Epidermal melanocyte (primary cell): ENCODE data around the gene DOCK3.
A peak's percentile ranks its signal among the peaks of the same experiment; 100 is the strongest.

Experiments
- DNase-seq: peaks from one replicate; pipeline ENCODE4 v3.0.0; 2011; ENCODE audit warnings: low spot score; ENCODE audit not compliant: insufficient read length

Gene DOCK3, protein sequence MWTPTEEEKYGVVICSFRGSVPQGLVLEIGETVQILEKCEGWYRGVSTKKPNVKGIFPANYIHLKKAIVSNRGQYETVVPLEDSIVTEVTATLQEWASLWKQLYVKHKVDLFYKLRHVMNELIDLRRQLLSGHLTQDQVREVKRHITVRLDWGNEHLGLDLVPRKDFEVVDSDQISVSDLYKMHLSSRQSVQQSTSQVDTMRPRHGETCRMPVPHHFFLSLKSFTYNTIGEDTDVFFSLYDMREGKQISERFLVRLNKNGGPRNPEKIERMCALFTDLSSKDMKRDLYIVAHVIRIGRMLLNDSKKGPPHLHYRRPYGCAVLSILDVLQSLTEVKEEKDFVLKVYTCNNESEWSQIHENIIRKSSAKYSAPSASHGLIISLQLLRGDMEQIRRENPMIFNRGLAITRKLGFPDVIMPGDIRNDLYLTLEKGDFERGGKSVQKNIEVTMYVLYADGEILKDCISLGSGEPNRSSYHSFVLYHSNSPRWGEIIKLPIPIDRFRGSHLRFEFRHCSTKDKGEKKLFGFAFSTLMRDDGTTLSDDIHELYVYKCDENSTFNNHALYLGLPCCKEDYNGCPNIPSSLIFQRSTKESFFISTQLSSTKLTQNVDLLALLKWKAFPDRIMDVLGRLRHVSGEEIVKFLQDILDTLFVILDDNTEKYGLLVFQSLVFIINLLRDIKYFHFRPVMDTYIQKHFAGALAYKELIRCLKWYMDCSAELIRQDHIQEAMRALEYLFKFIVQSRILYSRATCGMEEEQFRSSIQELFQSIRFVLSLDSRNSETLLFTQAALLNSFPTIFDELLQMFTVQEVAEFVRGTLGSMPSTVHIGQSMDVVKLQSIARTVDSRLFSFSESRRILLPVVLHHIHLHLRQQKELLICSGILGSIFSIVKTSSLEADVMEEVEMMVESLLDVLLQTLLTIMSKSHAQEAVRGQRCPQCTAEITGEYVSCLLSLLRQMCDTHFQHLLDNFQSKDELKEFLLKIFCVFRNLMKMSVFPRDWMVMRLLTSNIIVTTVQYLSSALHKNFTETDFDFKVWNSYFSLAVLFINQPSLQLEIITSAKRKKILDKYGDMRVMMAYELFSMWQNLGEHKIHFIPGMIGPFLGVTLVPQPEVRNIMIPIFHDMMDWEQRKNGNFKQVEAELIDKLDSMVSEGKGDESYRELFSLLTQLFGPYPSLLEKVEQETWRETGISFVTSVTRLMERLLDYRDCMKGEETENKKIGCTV (N-terminal part only)

DNA sequence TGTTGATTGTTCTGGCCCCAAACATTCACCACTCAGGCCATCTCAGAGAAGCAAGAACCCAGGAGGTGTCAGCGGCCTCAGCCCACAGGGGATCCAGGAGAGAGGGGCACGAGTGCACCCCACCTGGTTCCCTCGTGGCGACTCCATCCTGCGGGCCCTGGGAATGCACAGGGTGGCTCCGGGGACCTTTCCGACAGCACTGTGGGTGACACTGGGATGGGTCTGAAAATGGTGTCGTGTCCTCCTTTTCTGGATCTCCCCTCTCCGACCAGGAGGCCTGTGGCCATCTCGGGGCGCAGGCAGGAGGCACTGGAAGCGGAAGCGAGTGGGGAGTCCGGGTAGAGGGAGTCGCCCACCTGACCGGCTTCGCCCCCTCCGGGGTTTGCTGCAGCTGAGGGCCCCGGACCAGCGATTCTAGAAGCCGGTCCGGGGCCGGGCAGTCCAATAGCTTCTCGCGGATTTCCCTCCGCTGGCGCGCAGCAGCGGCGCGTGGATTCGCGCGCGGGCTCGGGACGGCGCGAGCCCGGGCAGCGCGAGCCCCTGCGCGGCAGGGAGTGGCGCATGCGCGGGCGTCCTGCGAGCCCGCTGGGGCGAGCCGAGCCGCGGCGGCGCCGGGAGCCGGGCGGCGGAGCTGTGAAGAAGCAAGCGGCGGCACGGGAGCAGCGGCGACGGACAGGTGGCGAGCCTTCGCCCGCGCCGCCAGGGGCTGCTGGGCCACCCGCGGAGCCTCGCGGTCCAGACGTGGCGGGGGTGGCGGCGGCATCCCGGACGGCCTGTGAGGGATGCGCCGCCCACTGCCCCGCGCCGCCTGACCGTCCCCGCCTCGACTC is at the start of gene DOCK3:
DOCK3 (plus strand) TSS at position 579 of the 830 bp plus-strand sequence. CDS start 337 bp downstream, outside the sequence.
- peak; percentile 43 for DNase-seq

DNA sequence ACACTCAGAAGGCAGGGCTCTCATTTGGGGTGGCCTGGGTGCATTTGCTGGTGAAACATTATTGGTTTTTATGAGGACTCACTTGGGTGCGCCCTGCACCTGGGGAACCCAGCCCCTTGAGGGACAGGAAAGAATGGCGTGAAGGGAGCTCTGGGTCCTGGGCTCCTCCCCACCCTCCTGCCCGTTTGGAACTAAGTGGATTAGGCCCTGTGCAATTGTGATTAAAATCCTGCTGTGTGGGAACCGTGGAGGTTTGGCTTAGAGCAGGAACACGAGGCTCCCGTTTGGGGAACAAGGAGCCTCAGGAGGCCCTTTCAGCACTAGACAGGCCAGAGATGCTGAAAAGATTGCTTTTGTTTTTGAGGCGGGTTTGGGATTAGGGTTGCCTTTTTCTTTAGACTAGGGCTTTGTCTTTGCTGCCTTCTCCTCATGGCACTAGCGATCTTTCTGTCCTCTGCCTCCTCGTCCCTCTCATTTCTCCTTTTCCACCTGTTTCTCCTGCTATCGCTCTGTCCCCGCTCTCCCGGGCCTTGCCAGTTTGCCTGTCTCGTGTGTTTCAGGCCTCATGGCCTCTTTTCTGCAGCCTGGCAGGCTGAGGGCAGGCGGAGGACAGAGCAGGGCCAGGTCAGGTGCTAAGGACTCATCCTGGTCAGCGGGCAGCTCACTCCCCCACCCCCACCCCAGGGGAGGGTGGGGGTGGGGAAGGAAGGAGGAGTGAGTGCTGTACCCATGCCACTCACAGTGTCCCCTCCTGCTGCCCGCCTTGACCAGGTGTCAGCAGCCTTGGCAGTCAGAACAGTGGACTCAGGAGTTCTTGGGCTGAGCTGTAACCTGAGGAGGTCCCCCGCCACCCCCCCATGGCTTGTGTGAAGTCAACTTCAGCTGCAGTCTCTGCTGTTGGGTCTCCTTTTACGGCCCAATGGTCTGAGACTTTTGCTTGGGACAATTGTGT is 49.2 kb upstream of the DOCK3 start:
- DNase-seq: no peak

DNA sequence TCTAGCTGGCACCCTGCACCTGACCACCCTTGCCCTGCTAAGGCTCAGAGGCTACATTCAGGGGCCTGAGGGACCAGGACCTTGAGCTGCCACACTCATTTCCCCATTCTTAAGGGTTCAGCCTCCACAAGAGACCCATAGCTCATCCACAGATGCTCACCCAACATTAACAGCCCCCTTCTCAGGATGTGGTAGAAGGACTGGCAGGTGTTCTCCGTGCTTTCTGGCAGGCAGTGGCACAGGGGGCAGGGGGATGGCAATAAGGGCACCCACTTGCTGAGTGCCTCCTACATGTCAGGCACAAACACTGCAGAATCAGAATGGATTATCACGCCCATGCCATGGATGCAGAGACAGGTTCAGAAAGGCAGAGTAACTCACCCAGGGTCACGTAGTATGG is 48.3 kb upstream of the DOCK3 start:
- no peak for DNase-seq

DNA sequence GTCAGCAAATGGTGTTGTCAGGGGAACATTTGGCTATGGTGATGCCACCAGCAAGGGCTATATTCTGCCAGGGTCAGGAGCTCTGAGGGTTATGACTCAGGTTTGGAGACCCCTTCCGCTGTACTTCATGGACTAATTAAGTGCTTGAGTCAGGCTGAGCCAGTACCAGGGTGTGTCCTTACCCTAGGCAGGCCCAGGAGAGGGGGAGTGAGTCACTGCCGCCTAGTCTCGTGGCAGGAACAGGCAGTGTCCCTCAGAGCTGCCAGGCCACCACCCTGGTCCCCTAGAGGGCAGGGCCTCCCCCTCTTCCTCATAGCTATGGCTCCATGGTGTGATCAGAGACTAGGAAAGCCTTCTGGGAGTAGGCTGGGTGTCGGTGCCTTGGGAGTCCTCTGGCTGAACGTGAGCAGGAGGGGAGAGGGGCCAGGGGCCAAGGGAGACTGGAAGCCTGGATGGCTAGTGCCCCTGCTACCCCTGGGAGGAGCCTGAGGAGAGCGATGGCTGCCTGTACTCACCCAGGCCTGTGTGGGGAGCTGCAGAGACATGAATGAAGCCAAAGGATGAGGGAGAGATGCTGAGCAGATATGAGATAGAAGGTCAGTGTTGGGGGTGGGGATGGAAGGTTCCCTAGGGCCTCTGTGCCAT is 47.2 kb upstream of the DOCK3 start:
- DNase-seq: no peak

DNA sequence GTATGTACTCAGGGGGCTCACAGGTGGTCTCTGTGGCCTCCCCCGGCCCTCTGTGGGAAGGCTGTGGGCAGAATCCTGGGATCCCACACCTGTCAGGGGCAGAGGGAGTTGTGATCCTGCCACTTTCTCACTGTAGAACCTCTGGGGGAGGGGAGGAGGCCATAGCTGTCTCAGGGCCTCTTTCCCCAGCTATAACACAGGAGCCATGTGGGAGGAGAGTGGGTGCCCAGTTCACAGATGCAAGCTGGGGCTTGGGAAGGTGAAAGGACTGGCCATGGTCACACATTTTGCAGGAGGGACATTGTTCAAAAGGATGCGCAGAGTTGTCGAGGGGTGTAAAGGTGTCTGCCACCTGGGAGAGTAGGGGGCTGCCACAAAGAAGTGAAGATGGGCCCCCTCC is 46.1 kb upstream of the DOCK3 start:
- DNase-seq: no peak

DNA sequence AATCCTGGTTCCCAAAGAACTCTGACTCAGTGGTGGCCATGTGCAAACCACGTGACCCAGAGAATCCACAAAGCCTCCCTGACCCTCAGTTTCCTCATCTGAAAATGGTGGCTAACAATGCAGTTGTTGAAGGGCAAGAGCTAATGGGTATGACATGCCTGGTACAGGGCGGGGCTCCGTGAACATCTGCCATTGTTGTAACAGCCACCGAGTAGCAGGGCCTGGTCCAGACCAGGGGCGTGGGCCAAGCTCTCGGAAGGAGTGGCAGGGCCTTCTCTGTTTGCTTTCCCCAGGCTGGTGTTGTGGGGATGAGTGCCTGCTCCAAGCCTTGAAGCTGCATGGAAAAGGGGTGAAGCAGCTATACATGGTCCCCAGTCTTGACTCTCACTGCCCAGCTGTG is 44.3 kb upstream of the DOCK3 start:
- DNase-seq: no peak

DNA sequence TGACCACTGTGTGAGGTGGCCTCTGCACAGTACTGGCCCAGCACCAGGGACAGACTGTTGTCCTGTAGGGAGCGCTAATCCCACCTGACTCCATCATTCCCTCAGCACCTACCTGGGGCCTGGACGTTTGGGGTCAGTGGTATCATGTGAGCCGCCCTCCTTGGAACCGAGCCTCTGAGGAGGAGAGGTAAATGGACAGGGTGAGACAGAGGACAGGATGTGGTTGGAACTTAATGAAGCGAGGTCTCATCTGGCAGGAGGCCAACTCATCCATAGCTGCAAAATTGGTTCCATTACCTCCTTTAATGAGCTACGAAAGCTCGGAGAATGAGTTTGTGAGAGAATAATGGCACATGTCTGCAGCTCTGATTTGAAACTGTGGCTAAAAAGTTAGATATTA is 43.9 kb upstream of the DOCK3 start:
- DNase-seq: no peak

DNA sequence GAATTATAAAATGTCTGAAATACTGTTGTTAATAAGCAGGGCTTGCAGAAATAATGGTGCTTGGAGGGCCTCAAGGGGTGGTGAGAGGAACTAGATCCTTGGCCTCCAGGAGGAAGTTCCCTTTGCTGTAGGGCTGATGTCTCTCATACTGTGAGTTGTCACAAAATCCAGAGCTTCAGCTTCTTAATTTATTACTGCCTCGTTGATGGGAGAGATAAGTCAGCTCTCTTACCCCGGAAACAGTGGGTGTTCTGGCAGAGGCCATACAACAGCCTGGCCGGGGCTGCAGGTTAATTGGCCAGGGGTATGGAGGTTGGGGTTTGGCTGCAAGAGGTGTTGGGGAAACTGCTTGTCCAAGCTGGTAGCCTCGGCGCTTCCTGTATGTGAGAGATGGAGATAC is 42.3 kb upstream of the DOCK3 start:
- no peak for DNase-seq

DNA sequence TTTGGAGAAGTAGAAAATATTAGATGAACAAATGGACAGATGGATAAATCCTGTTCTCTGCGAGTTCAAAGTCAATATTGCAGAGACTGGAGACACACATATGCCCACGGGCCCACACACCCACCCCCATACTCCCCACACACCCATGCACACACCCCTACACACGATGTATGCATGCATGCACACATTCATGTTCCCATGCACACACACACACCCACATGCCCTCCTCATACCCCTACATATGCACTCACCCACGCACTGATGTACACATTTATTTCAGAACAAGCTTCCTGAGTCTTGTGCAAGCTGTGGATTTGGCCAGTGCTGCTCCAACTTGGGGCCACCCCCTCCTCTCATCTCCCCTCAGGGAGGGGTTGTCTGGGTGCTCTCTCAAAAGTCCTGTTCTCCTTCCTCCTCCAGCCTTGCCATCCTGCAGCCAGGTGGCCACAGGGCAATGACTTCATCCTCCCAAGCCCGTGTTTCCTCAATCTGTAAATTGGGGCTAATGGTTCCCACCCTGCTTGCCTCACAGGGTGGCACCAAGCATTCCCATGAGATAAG is 41.4 kb upstream of the DOCK3 start:
- DNase-seq: no peak

DNA sequence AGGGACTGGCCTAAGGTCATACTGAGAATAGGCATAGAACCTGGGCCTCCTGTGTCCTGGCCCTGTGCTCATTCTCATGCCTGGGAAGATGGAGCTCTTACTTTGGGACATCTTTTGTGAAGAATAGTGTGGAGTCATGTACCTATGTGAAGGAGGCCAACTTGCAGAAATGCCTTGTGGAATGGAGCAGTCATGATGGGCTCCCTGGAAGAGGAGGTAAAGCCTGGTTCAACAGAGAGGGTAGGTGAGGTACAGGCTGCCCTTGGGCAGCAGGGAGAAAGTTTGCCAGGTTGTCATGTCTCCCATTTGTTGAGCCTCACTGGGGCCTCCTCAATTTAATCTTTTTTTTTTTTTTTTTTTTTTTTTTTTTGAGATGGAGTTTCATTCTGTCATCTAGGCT is 39.7 kb upstream of the DOCK3 start:
- DNase-seq: no peak

DNA sequence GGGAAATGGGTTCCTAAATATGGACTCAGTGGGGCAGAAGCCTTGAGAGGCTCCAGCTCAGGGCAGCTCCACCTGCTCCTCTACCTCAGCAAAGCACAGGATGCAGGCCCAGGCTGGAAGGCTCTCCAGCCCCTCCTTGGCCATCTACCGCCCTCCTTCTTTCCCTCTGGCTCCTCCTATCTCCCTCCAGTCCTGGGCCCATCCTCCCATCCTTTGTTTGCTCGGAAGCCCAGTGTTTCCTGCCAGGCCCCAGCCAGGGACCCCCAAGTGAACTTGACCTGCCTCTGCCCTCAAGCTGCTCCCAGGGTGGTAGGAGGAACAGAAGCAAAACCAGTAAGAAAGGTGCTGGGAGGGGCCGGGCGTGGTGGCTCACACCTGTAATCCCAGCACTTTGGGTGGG is 37.7 kb upstream of the DOCK3 start:
- no peak for DNase-seq

DNA sequence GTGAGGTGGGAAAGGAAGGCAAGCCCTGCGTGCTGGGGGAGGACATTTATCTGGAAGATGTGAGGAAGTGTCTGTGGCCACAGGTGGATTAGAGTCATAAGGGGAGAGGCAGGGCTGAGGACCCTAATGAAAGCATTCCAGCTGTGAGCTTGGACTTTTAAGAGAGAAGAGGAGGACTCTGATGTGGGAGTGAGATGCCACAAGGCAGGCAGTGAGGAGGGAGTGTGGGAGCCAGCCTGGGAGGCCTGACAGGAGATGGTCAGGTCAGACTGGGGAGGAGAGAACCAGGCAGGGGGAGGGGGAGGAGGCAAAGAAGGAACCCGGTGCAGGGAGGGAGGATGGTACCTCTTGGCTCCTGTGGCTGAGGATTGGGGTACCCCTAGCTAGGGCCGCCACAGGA is 36.8 kb upstream of the DOCK3 start:
- DNase-seq: no peak

DNA sequence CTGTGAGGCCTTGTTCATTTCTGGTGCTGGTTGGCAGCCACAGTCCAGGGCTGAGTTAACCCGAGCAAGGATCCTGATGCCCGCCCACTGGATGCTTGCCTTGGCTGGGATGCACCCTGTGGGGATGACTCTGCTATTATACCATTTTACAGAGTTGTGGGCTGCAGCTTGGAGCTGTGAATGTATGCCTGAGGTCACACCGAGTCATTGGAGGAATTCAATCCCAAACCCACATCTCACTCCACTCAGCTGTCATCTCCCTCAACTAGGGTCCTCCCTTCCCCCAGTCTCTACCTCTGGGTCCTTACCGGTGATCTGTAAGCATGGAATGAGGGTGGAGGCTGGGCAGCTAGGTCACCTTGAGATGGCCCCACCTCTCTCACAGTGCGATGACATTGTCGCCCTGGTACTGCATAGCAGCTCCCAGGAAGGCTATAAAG is 35.7 kb upstream of the DOCK3 start:
- no peak for DNase-seq

DNA sequence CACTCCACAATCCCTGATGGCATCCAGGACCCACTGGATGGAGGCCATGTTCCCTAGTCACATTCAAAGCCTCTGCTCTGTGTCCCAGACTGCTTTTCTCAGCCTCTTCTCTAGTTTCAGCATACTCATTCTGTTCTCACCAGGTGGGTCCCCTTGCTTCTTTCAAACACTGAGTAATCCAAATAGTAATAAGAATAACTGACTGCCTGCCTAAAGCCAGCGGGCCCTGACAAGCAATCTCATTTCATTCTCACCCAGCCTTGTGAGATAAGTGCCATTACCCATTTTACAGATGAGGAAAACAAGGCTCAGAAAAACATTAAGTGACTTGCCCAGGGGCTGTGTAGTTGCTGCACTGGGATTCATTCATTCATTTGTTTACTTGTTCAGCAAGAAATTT is 32.3 kb upstream of the DOCK3 start:
- no peak for DNase-seq

DNA sequence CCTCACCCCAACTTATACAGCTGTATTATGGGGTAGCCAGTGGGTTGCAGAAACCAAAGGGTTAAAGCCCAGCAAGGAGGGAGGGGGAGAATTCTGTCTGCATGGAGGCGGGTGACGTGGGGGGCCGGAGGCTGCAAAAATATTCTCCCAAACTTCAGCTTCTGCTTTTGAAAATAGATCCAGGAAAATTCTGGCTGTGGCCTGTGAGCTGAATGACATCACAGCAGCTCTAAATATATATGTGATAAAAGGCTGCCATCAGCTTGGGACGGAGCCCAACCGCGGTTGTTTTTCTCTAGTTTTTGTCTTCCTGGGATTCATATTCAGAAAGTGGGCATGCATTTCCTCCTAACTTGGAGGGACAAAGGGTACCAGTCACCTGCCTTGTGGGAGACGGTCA is 30.2 kb upstream of the DOCK3 start:
- DNase-seq: no peak

DNA sequence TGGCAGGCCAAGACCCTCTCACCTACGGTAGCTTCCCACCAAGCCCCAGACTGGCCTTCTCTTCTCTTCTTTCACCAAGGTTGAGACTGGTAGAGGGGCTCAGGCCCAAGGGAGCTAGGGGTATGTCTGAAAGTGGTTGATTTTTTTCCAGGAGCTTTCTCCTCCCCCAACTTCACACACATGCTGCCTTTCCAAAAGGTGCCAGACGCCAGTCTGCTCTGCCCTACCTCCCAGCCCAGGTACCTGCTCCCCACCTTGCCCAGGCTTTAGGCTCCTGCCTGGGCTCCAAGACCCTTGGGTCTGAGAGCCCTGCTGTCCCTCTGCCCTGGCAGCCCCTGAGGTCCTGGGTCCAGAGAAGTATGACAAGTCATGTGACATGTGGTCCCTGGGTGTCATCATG is 29.3 kb upstream of the DOCK3 start:
- no peak for DNase-seq

DNA sequence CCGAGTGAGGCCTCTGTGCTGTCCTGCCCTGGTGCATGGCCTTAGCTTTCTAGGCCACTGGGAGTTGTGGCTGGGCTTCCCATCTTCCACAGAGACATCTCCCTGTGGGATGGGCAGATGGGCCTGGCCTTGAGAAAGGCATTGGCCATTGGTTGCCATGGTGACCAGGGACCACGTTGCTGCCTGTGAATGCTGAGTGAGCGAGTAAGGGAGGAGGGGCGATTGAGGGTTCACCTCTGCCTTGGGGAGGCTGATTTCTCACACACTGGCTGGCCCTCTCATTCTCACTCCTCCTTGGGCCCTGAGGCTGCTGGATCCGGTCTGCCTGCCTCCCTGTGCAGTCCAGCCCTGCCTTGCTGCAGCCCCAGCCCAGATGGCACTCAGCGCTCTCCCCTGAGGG is 26.4 kb upstream of the DOCK3 start:
- DNase-seq: no peak

DNA sequence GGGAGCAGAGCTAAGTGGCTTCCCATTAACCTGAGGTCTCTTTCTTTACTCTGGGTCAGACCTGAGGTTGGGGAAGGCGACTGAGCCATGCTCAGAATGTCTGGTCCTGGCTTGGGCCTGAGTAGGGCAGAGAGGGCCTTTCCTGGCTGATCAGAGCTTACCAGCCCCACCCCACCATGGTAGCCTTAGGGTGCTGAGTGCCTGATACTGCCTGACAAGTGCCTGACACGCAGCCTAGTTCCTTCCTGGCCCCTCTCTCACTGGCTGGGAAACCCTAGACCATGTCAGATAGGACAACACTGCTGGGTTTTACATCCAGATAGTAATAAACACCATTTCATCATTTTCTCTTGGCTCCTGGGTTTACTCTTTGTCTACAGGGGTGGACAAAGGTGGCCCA is 25.8 kb upstream of the DOCK3 start:
- no peak for DNase-seq

DNA sequence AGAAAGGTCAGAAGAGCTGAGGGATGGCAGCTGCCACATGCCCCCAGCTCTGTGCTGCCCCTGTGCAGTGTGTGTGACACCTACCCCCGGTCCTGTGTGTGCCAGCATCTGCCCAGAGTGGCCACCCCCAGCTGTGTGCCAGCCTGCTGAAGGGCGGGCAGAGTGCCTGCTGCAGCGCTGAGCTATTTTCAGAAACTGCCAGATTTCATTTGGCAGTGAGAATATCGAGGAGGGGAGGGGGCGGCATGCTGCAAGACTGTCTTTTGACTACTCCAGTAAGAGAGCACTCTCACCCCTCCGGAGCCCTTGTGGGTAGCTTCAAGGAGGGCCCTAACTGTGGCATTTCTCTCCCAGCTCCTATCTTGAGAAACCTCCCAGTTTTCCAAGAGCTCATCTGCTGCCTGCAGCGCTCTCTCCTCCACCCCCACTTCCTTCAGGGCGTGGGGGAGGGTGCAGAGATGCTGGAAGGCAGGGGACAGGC is 25.2 kb upstream of the DOCK3 start:
- no peak for DNase-seq
